AG08395 (cell line): ENCODE measurements around the gene SLC12A3.

Experiments
- DNase-seq: peaks from one replicate; pipeline ENCODE4 v3.0.0; 2012; ENCODE audit warnings: mixed read lengths, low spot score

Gene SLC12A3

GRCh38 chr16:56943761-56944375 lies 78.9 kb downstream of the SLC12A3 start:
- no peak for DNase-seq

- no peak for DNase-seq
These were observed 80.2 kb downstream of the SLC12A3 start for GRCh38 chr16:56944954-56945839.

- no peak for DNase-seq
These were observed 81.0 kb downstream of the SLC12A3 start for GRCh38 chr16:56945847-56946527.

- no peak for DNase-seq
These were observed 82.0 kb downstream of the SLC12A3 start for GRCh38 chr16:56946767-56947603.

- no peak for DNase-seq
These were observed 82.6 kb downstream of the SLC12A3 start for GRCh38 chr16:56947604-56947995.

GRCh38 chr16:56948234-56948633 lies 83.2 kb downstream of the SLC12A3 start:
- DNase-seq, result no peak

GRCh38 chr16:56950051-56950450 lies 85.0 kb downstream of the SLC12A3 start:
- DNase-seq, result no peak

- DNase-seq, result no peak
These were observed 85.4 kb downstream of the SLC12A3 start for GRCh38 chr16:56950455-56950854.

- peak; percentile 83 for DNase-seq
These were observed 86.1 kb downstream of the SLC12A3 start for GRCh38 chr16:56950881-56951771.

GRCh38 chr16:56953006-56953405 lies 88.0 kb downstream of the SLC12A3 start:
- no peak for DNase-seq

GRCh38 chr16:56956076-56956475 lies 91.1 kb downstream of the SLC12A3 start:
- DNase-seq, result no peak

GRCh38 chr16:56956756-56957155 lies 91.7 kb downstream of the SLC12A3 start:
- DNase-seq, result no peak

GRCh38 chr16:56960681-56961281 lies 95.8 kb downstream of the SLC12A3 start:
- no peak for DNase-seq

GRCh38 chr16:56961386-56961785 lies 96.4 kb downstream of the SLC12A3 start:
- DNase-seq, result no peak

- no peak for DNase-seq
These were observed 96.9 kb downstream of the SLC12A3 start, which contains the start of gene CETP for GRCh38 chr16:56961851-56962281. TSS of gene CETP (plus strand) at chr16:56961950. CDS start at chr16:56961980, 30 bp downstream.

GRCh38 chr16:56964243-56965148 lies 99.5 kb downstream of the SLC12A3 start:
- peak; percentile 50 for DNase-seq
